Vein endothelial cell (primary cell): Measurements from ENCODE around the gene STX18. TPM values are rescaled to one million over a fixed set of nuclear protein-coding genes. Genes with fewer than 3 reads are reported as not detected.

ENCODE experiments used
- total RNA-seq: library from RNA; depleted of rRNA; stranded (reverse); fragments of >200 nt; gene quantifications from 2 replicates; pipeline ENCODE4 v1.2.3, GENCODE V29; 2012

The STX18 gene
- 22.5 and 23.0 TPM in 2 replicates for total RNA-seq

DNA sequence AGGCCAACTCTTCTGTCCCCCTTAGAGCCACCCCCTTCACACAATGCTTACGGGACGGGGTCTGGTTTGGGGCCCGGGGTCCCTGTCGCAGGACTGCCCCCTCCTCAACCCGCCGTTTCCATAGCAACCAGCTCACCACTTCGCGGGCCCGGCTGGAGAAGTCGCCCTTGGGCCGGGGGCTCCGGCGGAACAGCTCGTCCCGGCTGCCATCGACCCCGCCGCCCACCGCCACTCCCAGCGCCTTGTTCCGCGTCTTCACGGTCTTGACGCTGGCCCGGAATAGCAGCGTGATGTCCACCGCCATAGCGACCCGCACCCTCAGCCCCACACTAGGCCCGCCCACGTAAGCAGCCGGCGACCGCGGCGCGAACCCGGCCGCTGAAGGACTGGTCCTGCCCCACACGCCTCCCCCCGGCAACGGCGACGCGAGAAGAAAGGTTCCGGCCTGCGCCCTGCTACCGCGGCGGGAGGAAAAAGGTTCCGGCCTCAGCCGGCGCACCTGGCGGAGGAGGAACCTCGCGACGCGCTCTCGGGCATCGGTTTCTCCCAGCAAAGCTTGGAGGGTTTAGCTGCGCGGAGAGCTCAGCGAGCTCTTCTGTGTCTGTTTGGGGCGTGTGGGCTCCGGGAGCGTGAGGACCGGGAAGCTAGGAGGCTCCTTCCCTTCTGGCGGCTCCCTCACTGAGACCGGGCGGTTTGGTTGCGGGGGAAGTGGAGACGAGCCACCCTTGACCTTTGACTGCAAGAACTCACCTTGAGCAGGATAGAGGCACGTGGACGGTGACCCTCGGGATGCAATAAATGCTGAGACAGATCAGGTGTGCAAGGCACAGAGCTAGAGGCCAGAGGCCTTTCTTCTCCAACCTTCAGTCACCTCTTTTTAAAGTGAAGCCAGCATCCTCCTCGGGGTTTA is at the start of gene STX18:
Gene STX18 (minus strand): TSS at position 388 of the 910 bp plus-strand sequence. CDS start 84 bp downstream, at position 304.

DNA sequence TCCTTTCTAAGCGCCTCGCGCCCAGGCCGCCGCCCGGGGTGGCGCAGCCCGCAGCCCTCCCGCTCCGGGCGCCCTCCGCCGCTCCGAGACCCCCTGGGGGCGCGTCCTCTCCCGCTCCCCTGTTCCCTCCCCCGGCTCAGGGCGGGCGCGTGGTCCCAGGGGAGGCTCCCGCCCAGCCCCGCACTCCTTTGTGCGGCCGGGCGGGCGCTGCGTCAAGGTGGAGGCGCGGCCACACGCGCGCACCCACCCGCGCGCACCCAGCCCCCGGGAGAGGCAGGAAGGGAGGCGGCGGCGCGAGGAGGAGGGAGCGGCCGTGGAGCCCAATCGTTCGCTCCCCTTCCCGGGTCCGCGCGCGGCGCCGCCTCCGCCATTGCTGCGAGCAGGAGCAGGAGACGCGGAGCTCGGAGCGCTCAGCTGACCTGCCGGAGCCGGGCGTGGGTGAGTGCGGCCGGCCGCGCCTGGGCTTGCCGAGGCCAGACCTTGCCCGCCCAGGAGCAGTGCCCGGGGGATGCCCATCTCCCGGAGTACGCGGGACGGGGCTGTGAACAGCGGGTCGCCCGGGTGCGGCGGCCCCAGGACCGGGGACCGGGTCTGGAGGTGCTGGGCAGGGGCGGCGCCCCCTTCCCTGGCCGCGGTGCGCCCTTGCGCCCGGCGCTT is 155.0 kb downstream of the STX18 start, which contains the start of gene NSG1:
Gene NSG1 (plus strand): TSS at position 367 of the 657 bp plus-strand sequence. CDS start 528 bp downstream, outside the sequence.

Other genes with a start within 250 kb of the STX18 start
- gene NSG1, start 154.9 kb downstream of the STX18 start, total RNA-seq: 0.57 and 0.98 TPM in 2 replicates